8988T (cell line): Measurements from ENCODE around the gene VEGFB.
A peak's percentile ranks its signal among the peaks of the same experiment; 100 is the strongest.

Experiments used
- DNase-seq: peaks from one replicate; pipeline ENCODE4 v3.0.0; 2011

Gene VEGFB

DNA sequence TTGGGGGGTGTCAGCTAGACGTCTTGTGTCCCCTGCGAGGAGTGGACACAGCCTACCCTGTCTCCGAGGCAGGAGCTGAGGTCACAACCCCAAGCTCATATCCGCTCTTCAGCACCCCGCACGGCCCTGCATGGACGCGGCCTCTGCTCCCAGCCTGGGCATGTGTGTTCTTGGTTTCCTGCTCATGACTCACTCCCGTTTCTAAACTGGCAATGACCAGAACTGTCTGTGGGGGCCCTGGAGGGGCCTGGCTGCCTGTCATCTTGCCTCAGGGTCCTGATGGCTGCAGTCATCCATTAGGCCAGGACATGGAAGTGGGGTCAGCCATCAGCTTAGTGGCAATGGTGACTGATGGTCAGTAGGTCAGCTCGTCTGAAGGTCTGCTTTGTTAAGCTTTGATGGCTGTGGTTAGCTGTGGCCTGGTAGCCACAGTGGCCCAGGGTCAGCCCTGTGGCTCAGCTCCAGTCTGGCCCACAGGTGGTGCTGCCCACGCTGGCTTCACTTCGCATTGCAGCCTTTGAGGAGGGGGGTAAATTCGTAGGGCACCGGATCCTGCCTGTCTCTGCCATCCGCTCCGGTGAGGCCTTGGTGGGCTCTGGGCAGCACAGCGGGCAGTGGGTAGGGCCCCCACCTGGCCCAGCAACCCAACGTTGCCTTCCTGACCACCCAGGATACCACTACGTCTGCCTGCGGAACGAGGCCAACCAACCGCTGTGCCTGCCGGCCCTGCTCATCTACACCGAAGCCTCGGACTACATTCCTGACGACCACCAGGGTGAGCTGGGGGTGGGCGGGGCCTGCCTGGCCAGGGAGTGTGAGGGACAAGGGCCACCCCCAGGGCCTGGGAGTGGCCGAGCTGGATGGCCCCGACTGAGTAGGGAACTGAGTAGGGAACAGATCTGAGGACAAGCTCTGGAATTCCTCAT is 28.9 kb downstream of the VEGFB start:
- DNase-seq: no peak

DNA sequence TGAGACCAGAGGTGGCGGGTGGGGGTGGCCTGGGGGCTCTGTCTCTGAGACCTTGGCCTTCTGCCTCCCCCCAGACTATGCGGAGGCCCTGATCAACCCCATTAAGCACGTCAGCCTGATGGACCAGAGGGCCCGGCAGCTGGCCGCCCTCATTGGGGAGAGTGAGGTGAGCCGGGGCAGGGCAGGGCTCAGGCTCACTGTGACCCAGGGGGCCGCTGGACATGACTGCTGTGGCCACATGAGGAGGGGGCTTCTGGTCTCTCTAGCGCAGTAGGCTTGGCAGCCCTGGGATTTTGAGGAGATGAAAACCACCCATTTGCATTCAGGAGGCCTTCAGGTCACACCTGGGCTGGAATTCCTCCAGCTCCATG is 29.5 kb downstream of the VEGFB start:
- no peak for DNase-seq

DNA sequence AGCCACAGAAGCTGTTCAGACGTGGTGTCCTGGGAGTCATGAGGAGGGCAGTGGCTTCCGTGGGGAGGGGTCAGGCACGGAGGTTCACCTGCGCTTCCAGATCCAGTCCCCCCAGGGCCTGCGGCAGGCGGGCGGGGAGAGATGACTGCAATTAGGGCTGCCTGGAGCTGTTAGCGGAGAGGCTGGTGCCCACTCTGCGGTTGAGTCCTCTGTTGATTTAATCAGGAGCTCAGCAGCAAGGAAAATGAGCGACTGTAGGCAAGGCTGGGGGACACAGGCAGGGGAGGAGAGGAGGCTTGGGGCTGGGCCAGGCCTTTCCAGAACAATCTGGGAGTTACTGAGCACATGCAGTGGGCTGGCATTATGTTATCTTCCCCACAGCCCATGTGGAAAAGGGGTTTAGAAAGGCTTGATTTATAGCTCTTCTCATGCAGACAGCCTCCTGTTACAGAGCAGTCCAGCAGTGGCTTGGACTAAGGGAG is 30.0 kb downstream of the VEGFB start:
- no peak for DNase-seq

DNA sequence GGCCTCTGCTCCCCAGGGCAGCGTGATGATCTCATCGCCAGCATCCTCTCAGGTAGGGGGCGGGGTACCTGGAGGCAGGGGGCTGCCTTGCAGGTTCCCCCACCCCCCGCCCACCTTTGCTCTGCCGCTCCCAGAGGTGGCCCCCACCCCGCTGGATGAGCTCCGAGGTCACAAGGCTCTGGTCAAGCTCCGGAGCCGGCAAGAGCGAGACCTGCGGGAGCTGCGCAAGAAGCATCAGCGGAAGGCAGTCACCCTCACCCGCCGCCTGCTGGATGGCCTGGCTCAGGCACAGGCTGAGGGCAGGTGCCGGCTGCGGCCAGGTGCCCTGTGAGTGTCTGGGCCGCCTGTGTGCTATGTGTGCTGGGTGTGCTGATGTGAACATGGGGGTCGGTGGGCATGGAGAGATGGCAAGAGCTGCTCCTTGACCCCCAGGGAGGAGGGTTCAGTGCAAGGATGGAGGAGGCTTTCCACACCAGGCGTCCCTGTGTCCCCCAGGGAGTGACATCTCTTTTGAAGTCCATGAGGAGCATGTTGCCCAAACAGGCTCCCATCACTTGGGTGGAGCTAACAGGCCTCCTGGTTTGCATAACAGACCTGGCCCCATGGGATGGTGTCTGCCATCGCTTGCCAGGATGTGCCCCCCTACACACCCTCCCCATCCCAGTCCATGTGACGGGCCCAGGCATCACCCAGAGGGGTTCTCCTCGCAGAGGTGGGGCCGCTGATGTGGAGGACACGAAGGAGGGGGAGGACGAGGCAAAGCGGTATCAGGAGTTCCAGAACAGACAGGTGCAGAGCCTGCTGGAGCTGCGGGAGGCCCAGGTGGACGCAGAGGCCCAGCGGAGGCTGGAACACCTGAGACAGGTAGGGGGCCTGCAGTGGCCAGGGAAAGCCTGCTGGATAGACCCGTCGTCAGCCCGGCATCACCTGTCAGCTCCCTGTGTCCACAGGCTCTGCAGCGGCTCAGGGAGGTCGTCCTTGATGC is 31.1 kb downstream of the VEGFB start:
- DNase-seq: no peak

DNA sequence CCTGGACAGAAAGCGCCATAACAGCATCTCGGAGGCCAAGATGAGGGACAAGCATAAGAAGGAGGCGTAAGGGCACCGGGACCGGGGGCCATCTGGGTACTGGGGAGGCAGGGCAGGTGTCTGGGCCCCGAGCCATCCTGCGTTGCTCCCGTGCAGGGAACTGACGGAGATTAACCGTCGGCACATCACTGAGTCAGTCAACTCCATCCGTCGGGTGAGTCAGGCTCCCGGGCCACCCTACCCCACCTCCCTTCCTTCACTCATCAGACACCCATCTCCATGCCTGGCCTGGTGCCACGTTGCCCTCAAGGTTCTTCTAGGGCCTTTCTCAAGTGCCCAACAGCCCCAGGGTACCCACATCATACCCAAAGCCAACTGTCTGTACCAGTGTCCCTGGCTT is 32.0 kb downstream of the VEGFB start:
- DNase-seq: no peak

DNA sequence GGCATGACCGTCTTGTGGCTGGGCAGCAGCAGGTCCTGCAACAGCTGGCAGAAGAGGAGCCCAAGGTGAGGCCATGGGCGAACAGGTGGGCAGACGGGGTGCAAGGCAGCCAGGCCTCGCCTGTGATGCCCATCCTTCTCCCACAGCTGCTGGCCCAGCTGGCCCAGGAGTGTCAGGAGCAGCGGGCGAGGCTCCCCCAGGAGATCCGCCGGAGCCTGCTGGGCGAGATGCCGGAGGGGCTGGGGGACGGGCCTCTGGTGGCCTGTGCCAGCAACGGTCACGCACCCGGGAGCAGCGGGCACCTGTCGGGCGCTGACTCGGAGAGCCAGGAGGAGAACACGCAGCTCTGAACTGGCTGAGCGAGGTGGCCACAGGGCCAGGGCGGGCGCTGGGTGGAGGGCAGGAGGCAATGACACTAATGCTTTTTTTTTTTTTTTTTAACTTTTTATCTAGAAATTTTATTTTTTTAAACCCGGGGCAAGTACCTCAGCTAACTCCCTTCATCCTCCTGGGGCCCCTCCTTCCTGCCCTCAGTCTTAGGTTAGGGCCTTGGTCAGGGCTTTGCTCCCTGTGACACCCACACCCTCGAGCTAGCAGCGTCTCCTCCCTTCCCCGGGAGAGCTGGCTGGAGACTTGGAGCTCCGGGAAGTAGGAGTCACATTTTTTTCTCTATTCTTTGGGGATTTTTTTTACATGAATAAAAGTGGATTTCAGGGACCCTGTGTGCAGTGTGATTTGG is 33.0 kb downstream of the VEGFB start:
- DNase-seq: no peak

DNA sequence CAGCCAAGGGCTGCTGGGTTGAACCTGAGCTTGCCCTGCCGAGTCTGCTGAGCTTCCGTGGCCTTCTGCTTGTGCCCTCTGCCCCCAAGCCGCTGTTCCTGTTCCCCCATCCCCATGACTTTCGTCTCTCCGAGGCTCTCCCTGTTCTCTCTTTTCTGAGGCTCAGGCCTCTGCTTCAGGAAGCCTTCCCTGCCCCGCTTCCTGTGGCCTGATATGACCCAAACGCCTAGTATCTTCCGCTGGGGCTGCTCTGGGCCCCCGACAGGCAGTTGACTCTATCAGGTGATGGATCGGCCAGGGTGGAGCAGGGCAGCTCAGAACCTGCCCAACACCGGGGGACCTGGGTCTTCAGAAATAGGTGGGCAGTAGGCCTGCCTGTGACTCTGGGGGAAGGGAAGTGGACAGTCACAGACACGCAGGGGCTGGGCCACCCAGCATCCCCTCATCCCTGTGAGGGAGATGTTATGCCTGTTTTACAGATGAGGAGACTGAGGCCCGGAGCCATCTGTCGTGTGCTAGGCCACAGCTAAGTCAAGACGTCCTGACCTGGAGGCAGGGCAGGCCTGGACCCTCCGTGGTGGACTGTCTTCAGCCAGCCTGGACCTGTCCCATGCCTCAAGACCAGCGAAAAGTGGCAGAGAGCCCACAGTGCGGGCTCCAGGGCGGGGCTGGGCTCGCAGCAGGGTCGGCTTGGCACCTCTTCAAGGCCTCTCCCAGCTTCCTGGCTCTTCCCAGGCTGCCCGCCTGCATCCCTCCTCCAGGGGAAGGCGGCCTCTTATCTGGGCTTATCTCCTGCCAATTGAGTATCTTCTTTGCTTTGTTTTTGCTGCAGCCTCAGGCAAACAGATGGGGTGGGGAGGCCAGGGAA is 33.9 kb downstream of the VEGFB start:
- no peak for DNase-seq

DNA sequence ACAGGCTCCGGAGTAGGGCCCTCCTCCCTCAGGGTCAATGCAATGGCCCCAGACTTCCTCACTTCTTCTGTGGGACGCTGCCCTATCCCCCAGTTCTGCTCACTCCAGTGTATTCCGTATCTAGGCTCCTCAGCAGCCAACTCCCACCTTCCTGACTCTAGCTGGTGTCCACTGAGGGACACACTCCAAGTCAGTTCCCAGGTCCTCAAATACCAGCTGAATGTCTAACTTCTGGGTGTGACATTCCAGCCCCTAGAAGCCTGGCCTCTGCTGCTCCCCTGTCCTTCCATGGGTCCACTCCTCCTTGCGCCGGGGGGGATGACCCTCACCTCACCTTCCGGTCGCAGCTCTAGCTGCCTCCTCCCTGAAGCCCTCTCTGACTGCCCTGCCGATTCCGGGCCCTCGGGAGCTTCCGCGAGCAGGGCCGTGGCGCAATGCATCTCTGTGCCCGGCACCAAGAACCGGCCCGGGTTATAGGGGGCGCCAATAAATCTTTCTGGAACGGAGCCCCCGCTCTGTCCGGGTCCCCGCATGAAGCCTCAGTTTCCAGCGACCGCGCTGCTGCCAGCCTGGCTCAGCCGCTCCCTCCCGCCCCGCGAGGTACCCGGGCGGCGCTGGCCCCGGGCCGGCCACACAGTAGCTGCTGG is 34.6 kb downstream of the VEGFB start:
- DNase-seq: no peak

DNA sequence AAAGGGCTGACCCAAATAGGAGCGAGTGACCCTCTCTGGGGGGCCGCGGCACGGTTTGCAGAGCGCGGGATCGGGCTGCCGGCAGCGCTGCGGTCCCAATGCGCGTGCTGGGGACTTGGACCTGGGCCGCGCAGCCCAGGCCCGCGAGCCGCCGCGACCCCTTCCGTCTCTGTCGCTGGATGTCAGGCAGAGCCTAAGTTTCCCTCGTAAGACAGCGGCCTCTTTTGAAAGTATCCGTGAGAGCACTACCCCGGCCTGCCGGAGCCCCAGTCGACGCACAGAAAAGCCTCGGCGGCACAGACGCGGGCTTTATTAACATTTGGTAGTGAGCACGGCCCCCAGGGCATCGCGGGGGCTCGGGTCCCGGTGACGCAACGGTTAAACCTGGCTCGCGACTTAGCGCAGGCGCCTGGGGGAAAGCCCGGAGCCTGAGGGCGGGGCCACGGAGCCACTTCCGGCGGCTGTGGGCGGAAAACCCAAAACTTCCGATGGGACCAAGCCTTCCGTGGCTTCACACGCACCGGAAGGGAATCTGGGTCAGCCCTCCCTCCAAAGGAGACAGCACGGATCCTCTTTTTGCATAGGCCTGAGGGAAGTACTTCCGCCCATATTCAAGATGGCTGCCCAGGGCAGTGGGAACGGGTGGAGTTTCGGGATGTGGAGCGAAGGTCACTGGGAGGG is 35.3 kb downstream of the VEGFB start:
- peak; percentile 68 for DNase-seq

DNA sequence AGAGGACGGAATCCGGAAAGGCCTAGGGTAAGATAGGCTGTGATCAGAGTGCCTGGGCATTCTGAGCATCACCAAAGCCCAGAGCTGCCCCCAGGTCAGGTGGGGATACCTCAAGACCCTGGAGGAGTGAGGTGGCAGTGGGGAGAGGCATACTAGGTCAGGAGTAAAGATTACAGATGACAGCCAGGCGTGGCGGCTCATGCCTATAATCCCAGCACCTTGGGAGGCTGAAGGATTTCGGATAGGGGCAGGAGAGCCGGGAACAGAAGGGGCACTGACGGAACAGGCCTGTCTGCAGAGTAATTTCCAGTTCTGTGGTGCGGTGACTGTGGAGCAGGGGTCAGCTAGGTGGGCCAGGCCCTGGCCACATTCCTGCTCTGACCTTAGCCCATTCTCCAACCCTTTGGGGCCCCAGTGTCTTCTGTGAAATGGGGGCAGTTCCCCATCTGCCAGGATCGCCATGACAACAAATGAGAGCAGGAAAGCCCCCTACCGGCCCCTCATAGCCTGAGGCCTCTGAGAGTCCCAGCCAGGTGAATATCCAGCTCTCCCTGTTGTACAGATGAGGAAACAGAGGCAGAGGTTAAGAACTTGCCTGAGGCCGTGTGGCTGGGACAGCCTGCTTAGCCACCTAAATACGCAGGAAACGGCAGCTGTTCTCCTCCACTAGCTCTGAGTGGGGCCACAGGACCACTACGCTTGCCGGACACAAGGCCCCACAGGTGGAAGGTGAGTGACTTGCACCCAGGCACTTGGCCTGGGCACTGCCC is 40.8 kb downstream of the VEGFB start:
- DNase-seq: no peak

DNA sequence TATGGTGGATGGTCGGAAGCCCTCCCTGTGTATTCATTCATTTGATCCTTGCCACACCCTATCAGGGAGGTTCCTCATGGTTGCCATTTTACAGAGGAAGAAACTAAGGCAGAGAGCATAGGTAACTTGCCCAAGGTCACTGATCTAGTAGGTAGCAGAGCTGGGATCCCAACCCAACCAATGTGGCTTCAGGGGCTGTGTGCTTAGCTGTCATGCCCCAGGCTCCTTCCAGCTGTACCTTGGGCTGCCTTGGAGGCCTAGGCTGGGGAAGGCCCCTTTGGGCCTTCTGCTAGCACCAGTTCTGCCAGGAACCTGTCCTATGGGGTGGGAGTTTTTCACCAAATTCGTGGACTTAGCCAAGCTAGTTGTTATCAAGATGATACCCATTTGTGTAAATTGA is 41.5 kb downstream of the VEGFB start:
- no peak for DNase-seq

DNA sequence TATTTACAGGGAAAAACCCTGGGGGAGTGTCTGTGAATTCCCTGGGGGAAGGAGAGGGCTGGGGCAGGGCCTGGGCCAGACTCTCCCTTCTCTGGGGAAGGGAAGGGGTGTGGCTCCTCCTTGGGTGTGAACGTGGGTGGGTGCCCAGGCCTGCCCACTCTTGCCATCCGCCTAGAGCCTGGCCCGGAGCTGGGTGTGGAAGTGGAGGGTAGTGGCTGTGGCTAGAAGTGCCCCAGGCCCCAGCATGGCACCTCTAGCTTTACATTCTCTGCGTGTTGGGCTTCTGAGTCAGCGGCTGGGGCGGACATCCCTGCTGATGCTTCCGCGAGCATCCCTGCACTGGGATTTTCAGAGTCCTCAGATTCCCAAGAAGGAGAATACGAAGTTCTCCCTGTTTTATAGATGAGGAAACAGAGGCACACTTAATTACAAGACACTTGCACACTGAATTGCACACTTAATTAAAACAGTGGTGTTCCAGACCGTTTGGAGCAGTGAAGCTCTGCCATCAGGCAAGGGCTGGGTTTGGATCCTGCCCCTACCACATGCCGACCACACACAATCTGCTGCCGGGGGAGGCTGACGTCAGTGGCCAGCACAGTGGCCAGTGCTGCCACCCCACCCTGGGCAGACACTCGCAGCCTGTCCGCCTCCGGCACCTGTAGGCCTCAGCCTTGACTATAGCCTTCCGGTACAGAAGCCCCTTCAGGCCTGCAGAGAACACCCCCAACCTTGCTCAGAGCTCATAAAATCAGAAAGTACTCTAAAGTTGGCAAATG is 42.5 kb downstream of the VEGFB start:
- DNase-seq: peak; percentile 92

DNA sequence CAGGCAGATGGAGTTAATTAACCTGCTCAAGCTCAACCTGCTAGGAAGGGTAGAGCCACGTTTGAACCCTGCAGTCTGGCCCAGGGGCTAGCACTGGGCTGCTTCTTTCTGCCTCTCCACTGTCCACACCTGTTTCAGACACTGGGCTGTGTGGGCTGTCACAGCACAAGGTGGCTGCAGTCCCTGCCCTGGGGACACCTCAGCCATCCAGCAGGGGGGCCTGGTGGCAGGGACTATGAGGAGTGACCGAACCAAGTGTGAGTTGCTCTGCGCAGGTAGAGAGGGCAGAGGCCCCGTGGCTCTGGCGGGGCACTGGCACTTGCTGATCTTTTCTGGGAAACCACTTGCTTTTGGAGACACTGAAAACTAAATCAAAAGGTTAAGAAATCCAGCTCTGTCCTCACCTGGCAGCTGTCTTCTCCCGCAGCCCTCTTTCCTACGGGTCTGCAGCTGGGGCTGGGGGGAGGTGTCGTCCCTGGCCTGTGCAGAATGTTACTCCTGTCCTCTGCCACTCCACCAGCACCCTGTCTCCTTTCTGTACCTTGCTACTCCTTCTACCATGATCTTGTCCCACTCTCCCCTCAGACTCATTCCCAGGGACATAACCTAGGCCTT is 44.3 kb downstream of the VEGFB start:
- no peak for DNase-seq

DNA sequence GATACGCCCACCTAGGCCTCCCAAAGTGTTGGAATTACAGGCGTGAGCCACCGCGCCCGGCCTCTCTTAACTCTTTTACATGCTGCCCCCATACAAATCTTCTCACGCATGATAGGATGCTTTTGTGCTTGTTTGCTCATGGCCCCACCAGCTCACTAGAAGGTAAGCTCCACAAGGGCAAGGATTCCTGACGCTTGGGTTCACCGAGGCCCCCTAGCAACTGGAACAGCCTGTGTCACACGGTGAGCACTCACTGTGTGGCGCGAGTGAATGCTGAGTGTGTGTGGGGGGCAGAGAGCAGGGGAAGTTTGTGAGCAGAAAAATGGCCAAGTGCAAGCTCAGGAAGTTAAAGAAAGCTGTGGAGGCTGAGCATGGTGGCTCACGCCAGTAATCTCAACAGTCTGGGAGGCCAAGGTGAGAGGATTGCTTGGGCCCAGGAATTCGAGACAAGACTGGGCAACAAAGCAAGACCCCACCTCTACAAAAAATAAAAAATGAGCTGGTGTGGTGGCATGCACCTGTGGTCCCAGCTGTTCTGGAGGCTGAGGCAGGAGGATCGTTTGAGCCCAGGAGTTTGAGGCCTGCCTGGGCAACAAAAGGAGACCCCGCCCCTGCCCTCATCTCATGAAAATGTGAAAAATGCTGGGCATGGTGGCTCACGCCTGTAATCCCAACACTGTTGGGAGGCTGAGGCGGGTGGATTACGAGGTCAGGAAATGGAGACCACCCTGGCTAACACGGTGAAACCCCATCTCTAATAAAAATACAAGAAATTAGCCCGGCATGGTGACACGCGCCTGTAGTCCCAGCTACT is 47.8 kb downstream of the VEGFB start:
- DNase-seq: no peak

DNA sequence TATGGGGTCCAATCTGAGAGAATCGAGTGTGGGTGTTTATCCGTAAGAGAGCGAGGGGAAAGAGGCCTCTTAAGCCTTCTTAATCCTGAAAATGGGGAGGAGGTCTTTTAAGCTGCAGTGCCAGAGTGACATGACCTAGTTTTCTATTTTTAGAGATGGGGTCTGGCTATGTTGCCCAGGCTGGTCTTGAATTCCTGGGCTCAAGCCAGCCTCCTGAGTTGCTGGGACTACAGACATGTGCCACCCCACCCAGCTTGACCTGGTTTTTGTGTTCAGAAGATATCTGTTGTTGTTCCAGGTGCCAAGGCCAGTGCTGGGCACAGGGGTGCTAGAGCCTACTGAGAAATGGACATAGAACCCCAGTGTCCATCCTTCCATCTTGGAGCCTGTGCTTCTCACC is 48.7 kb downstream of the VEGFB start:
- DNase-seq: no peak

DNA sequence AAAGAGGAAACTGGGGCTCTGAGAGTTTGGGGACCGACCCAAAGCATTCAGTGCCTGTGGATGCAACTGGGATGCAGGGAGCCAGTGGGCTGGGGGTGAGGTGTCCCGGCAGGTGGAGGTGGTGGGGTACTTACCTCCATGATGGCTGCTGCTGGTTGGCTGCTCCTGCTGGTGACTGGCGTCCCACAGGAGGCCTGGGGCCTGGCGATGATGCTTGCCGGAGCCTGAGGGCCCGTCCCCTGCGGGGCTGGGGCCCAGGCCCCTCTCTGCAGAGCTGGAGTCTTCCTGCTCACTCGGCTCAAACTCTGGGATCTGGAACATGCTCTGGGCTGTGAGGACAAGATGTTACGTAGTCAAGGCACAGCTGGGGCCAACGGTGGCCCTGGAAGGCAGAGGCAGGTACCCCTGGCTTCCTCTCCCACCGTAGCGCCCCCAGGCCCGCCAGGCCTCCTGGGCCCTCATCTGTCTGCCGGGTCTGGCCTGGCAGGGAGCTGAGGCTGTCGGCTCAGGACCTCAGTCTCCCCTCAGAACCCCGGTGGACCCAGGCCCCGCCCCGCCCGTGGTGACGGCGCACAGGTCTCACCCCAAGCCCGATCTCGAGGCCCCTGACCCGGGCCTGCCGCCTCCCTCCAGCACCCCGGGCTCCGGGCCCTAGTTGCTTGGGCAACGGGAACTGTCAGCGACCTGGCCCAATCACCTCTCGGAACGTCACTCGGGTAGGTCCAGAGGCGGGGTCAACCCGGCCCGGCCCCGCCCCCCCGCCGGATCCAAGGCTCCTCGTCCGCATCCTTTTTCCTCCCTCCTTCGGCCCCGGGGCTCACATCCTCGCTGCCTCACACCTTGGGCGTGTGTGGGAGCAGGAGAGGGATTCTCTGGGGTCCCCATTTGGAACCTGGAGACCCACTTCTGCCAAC is 49.9 kb downstream of the VEGFB start, which contains the start of gene BAD:
BAD (minus strand) TSS at position 618 of the 914 bp plus-strand sequence; CDS start at position 321, 297 bp downstream.
- DNase-seq: peak; percentile 99
